ENCODE results near the gene C3. TPM values are rescaled to one million over a fixed set of nuclear protein-coding genes. Genes with fewer than 3 reads are reported as not detected.
A peak's percentile ranks its signal among the peaks of the same experiment; 100 is the strongest.

Gene C3
- total RNA-seq, 1 experiment from 2014 or later = 7.0 TPM

GRCh38 chr19:6744381-6745301 lies 24.2 kb upstream of the C3 start:
- ATAC-seq = peak; percentile 75
- CTCF ChIA-PET = interaction anchor here (0.8 kb wide), 1 partner anchor 9 kb away, joined by 3 read pairs; no protein-coding TSS in a partner anchor

More at GRCh38 chr19:6744381-6745301, 24.2 kb upstream of the C3 start:
- RAD21 ChIA-PET (ENCODE audit: low non-redundant PET in 1 of 2, low total read pairs in 2 of 2, uncharacterized antibody in 2 of 2, unreplicated experiment in 2 of 2) = interaction anchor here in 1 of 2 experiments (1.5 kb wide), 1 partner anchor 119 kb away, joined by 3 read pairs; no protein-coding TSS in a partner anchor
- DNase-seq (ENCODE audit: low read depth, low spot score) = no peak
- Histone ChIP-seq H4K20me1 (ENCODE audit: insufficient read depth) (no peaks in the 10 kb centered on the region), H3K36me3 (ENCODE audit: control insufficient read depth in 1 of 2, insufficient read depth in 2 of 2, low read length in 2 of 2) (peaks cover 36 to 45% of the 10 kb centered on the region in 2 experiments), H3K79me2 (ENCODE audit: insufficient read depth, low read length) (peaks cover 76% of the 10 kb centered on the region), H3K9me2 (ENCODE audit: insufficient read depth) (no peaks in the 10 kb centered on the region), H3K4me3 (replicated peaks in 1 of 2; ENCODE audit: low read depth in 1 of 2, low read length in 2 of 2) (peak overlapping the region; percentile 13 to 52), H3K4me1 (ENCODE audit: control insufficient read depth in 1 of 2, insufficient read depth in 2 of 2, low read length in 2 of 2) (peaks cover 41 to 50% of the 10 kb centered on the region in 2 experiments), H3K4me2 (ENCODE audit: low read length) (peak overlapping the region; percentile 72), H3K27me3 (ENCODE audit: insufficient read depth, low read length) (no peaks in the 10 kb centered on the region), H3K9me3 (ENCODE audit: control insufficient read depth in 1 of 2, insufficient read depth in 1 of 2, low read depth in 1 of 2, low read length in 2 of 2) (no peaks in the 10 kb centered on the region), H3K9ac (ENCODE audit: low read length) (peak overlapping the region; percentile 71), H3K27ac (ENCODE audit: low read depth, low read length) (peak overlapping the region; percentile 98), H2AFZ (ENCODE audit: low read depth, low read length, poor library complexity, severe bottlenecking) (no peak overlapping the region)
- intact Hi-C loops (cut with micrococcal nuclease) = no loop called here
- BruUV-seq (replicated peaks) = no TSS peak
- peak; percentile 65 for TF ChIP-seq POLR2AphosphoS5 (IDR thresholded peaks at IDR 0.05; ENCODE audit: low read depth, low read length)
- TF ChIP-seq CTCF (IDR thresholded peaks at IDR 0.05 in 2 of 3, conservative IDR thresholded peaks at IDR 0.05 in 1 of 3; ENCODE audit: borderline replicate concordance in 1 of 3, insufficient read depth in 1 of 3, low read depth in 2 of 3, low read length in 2 of 3) = no peak
- POLR2A ChIA-PET = no interaction called here
